Cerebellar cortex (tissue), 1 donor: ENCODE results near the gene GLIS1.
"Not testable (repeated sequence)": the region's sequence is repeated elsewhere in the genome, so short reads cannot be mapped to it uniquely, and the experiment has no call there.

Source experiments
- DNase-seq: peaks from one replicate; pipeline ENCODE4 v3.0.0-alpha.2; 2015; ENCODE audit warnings: low spot score

The GLIS1 gene

DNA sequence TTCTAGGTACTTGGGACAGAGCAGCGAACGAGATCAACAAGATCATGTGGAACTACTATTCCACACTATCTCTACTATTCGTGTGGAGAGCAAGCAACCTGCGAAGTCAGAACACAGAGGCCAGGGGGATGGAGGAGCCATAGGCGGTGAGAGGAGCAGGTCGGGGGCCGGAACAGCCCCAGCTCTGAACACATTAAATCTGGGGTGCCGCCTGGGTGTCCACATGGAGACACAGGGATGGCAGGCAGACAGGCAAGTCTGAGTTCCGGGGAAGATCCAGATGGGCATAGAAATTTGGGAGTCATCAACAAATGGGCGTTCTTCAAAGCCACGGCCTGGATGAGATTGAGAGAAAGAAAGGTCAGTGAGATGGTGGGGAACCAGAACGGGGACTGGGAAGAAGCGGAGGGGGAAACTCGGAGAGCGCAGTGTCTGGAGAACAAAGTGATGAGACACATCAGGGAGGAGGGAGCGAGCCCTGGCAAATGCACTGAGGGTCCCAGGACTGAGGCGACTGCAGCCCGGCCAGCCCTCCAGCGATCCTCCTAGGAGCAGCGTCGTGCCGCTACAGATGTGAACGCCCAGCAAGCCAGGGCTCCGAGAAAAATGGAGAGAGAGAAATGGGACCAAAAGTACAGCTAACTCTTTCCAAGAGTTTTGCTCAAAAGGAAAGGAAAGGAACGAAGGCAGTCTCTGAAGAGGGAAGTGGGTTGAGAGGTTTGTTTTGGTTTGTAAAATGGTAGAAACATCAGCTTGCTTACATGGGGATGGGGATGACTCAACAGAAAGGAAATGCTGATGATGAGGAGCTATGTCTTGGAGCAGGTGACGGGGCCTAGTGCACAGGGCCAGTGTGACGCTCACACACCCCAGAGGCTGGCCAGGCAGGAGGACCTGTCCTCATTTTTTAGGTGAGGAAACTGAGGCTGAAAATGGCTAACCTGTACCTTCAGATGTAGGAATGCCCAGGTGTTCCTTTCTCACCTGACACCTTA lies 84.5 kb downstream of the GLIS1 start:
- DNase-seq, result no peak

GRCh38 chr1:53653631-53654030 lies 85.3 kb downstream of the GLIS1 start:
- no peak for DNase-seq

- DNase-seq, result no peak
Observed at GRCh38 chr1:53653200-53653575, 85.8 kb downstream of the GLIS1 start.

DNA sequence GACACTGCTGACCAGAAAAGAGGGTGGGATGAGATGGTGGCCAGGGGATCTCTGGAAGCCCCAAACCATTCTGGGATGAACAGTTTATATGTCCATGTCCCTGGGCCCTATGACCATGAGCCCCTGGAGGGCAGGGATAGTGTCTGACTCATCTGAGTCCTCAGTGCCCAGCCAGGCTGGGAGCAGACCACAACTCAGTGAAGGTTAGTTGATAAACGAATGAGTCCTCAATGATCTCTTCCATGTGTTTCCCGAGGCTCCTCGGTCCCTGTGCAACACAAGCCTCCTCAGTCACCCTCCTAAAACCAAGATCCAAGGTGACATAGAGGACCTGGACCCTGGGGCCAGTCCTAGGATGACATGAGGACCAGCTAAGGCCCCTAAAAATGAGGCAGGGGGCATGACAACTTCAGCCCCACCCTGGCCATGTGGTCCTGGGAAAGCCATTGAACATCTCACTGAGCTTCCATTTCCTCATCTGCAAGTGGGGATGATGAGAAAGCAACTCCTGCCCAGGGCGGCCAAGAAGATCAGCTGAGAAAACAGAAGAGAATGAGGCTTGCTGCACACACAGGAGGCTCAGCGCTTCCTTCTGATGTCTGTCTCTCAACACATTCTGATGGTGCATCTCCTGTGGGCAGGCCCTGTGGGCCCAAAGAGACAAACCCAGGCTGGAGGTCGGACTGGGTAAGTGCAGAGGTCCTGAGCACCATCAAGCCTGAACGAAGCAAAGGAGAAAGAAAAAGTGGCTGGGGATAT lies 86.3 kb downstream of the GLIS1 start:
- no peak for DNase-seq

- no peak for DNase-seq
Observed at GRCh38 chr1:53651356-53651755, 87.6 kb downstream of the GLIS1 start.

DNA sequence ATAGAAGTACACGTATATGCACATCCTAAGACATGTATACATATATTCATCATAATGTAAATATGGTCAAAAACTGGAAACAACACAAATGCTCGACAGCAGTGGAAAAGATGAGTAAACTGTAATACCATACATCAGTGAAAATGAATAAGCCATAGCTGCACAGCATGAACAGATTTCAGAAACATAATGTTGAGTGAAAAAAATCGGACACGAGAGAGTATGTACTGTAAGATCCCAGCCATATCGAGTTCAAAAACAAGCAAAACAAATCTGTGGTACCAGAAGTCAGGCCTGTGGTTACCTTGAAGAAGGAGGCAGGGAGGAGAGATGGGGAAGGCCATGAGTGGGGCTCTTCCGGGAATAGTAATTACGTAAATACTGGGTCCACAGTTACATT lies 90.4 kb downstream of the GLIS1 start:
- no peak for DNase-seq

- DNase-seq, result not testable (repeated sequence)
Observed at GRCh38 chr1:53647915-53648314, 91.0 kb downstream of the GLIS1 start.

GRCh38 chr1:53646732-53647131 lies 92.2 kb downstream of the GLIS1 start:
- no peak for DNase-seq

- no peak for DNase-seq
Observed at GRCh38 chr1:53645690-53646078, 93.3 kb downstream of the GLIS1 start.

GRCh38 chr1:53644909-53645689 lies 93.9 kb downstream of the GLIS1 start:
- DNase-seq, result no peak

GRCh38 chr1:53644496-53644895 lies 94.5 kb downstream of the GLIS1 start:
- DNase-seq, result no peak

GRCh38 chr1:53643881-53644390 lies 95.0 kb downstream of the GLIS1 start:
- DNase-seq, result no peak

GRCh38 chr1:53643041-53643880 lies 95.7 kb downstream of the GLIS1 start:
- DNase-seq, result no peak

GRCh38 chr1:53642607-53643006 lies 96.4 kb downstream of the GLIS1 start:
- DNase-seq, result no peak

GRCh38 chr1:53642215-53642555 lies 96.8 kb downstream of the GLIS1 start:
- DNase-seq, result no peak

DNA sequence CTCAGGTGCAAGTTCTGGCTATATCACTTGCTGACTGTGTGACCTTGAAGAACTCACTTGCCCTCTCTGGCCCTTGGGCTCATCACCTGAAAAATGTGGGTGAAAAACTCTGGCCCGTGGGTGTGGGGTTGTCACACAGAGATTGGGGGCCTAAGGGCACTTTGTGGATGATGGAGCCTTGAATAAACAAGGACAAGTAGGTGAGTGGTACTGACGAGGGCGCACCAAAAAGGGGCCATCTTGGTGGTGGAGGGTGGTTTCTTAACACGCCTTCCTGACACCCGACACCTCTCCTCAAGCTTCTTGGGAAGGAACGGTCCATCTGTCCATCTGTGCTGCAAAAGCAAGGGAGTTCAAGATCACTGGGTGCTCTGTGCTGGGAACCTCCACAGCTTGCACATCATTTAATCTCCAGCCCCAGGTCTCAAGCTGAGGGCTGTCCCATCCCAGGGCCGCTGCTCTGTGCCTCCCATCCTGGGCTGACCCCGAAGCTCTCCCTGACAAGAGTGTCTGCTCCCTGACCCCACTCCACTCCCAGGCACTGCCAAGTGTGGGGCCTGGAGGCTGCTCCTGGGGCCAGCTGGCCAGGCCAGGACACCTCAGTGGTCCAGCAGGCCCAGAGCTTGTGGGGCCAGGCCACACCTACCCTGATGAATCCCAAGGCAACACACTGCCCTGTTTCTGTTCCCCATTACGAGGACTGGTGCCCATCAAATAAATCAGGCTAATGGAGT lies 97.3 kb downstream of the GLIS1 start:
- no peak for DNase-seq

- DNase-seq, result no peak
Observed at GRCh38 chr1:53640701-53641075, 98.3 kb downstream of the GLIS1 start.

- no peak for DNase-seq
Observed at GRCh38 chr1:53639996-53640700, 98.8 kb downstream of the GLIS1 start.

DNA sequence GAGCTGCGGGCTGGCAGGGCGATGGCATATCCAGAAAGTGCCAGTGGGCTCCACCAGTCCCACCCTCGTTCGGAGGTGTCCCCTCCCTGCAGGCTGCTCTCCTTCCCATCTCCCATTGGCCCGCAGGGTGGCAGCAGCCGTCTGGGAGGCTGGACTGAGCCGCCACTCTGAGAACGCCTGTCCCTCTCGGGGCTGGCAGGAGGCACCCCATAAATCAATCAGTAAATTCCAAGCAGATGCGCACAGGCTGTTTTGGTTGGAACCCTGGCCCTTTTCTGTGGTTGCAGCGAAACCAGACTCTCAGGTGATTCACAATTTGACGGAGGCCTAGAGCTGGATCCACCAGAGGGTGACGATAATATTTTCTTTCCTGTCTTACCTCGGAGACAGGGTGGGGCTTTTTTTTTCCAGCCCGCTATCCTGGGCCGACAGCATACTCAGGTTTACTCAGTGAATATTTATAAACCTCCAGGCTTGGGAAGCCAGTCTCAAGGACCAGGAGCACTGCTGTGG lies 99.7 kb downstream of the GLIS1 start:
- DNase-seq, result no peak
